HAP-1 (cell line): ENCODE results near the gene COL13A1.

ENCODE experiments used
- DNase-seq, 2 experiments: peaks; one replicate each; pipeline ENCODE4 v3.0.0-alpha.2; 2016 to 2020; ENCODE audit warnings: low spot score in 2 of 2
- H3K27me3 ChIP-seq: fragments of 250-450 bp; sonication (Bioruptor Pico); 2 replicates; pipeline ENCODE4 v1.5.1; 2020; ENCODE audit warnings: low read depth, mild to moderate bottlenecking, moderate library complexity
- H3K36me3 ChIP-seq: fragments of 250-450 bp; sonication (Bioruptor Pico); replicated peaks from 2 replicates; pipeline ENCODE4 v1.5.1; 2020; ENCODE audit warnings: mild to moderate bottlenecking
- H3K4me1 ChIP-seq: fragments of 250-450 bp; sonication (Bioruptor Pico); 2 replicates; pipeline ENCODE4 v1.5.1; 2020; ENCODE audit warnings: mild to moderate bottlenecking
- H3K4me3 ChIP-seq: fragments of 250-450 bp; sonication (Bioruptor Pico); 2 replicates; pipeline ENCODE4 v1.5.1; 2020; ENCODE audit warnings: mild to moderate bottlenecking, moderate library complexity
- H3K9me3 ChIP-seq: fragments of 250-450 bp; sonication (Bioruptor Pico); 2 replicates; pipeline ENCODE4 v1.5.1; 2020; ENCODE audit warnings: mild to moderate bottlenecking, moderate library complexity
- in situ Hi-C: fragments of 300-500 bp; cut with MboI; formaldehyde crosslinking; loops from 3 replicates; pipeline ENCODE4 v1.14.3; 2020; ENCODE audit warnings: low sequenced_read_pairs, inconsistent platforms, mixed read lengths

COL13A1 gene

GRCh38 chr10:69951658-69952057 is 150.0 kb downstream of the COL13A1 start:
- no peaks in the 10 kb centered on the region for H3K9me3 ChIP-seq
- peaks cover 8% of the 10 kb centered on the region for H3K4me1 ChIP-seq
- in situ Hi-C loops, result no loop called here
- no peak overlapping the region for H3K4me3 ChIP-seq
- no peaks in the 10 kb centered on the region for H3K27me3 ChIP-seq
- no peaks in the 10 kb centered on the region for H3K36me3 ChIP-seq
- peak; percentile 31 to 34 for DNase-seq

GRCh38 chr10:69952069-69952800 is 150.5 kb downstream of the COL13A1 start:
- Histone ChIP-seq H3K4me3 (no peak overlapping the region), H3K36me3 (no peaks in the 10 kb centered on the region), H3K27me3 (no peaks in the 10 kb centered on the region; the same call in 1 of the 2 replicates), H3K9me3 (no peaks in the 10 kb centered on the region), H3K4me1 (peaks cover 8% of the 10 kb centered on the region)
- DNase-seq, result no peak
- in situ Hi-C loops, result no loop called here

DNA sequence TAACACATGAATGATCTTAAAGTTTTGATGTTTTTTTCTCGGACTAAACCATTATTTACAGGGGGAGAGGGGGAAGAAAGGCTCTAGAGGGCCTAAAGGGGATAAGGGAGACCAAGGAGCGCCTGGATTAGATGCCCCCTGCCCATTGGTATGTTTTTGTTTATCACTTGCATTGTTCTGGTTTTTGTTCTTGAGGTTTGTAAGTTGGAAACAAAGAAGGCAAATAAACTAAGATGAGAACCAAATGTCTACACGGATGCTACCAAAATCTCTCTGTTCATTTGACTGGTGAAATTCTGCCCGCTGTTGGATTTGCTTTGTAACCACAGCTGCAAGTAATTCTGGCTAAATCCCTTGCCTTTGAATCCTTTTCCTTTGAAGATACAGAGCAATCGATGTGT is 151.1 kb downstream of the COL13A1 start:
- Histone ChIP-seq H3K36me3 (no peaks in the 10 kb centered on the region), H3K4me3 (no peak overlapping the region), H3K4me1 (peaks cover 8% of the 10 kb centered on the region), H3K27me3 (no peaks in the 10 kb centered on the region; the same call in 1 of the 2 replicates), H3K9me3 (no peaks in the 10 kb centered on the region)
- in situ Hi-C loops, result no loop called here
- DNase-seq, result peak in 1 of 2 experiments; percentile 24

DNA sequence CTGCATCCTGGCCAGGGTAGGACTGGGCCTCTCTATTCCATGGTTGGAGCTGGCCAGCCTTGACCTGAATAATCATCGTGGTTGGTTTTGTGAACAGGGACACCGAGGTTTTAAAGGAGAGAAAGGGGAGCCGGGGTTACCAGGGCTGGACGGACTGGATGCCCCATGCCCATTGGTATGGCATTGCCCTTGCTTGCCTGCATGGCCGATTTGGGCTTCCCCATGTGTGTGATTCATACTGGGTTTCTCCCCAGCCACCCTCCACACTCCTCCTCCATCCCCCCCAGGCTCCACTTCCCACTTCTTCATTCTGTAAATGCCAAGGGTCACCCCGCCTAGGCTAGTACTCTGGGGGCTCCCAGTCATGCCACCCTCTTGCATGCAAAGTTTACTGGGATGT is 152.1 kb downstream of the COL13A1 start:
- in situ Hi-C loops, result no loop called here
- H3K27me3 ChIP-seq, result no peaks in the 10 kb centered on the region; the same call in 1 of the 2 replicates
- no peaks in the 10 kb centered on the region for H3K9me3 ChIP-seq
- peaks cover 8% of the 10 kb centered on the region for H3K4me1 ChIP-seq
- DNase-seq, result no peak
- H3K4me3 ChIP-seq, result no peak overlapping the region
- no peaks in the 10 kb centered on the region for H3K36me3 ChIP-seq

DNA sequence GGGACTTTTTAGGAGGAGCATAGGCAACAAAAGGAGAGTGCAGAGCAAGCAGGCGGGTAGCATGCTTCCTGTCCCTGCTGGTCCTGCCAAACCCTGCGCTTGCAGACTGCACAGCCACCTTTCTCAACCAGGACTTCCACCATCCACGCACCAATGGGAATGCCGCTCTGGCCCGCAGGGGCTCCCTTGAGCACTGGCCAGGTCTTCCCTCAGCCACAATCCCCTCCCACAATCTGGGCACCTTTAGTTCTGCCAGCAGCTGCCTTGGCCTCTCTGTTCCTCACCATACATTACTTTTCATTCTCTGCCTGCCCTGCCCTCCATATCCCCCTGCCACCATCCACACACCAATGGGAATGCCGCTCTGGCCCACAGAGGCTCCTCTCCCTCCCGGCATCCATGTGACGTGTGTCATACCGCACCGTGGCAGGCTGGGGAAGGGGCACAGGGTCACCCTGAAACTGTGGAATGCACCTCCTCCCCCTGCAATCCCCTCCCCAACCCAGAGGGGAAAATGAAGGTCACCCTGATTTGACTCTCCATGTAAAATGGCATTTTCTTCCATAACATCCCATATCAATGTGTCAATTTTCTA is 153.6 kb downstream of the COL13A1 start:
- Histone ChIP-seq H3K4me1 (peaks cover 8% of the 10 kb centered on the region), H3K9me3 (no peaks in the 10 kb centered on the region), H3K4me3 (no peak overlapping the region), H3K36me3 (no peaks in the 10 kb centered on the region), H3K27me3 (no peaks in the 10 kb centered on the region; the same call in 1 of the 2 replicates)
- in situ Hi-C loops, result no loop called here
- DNase-seq, result no peak

DNA sequence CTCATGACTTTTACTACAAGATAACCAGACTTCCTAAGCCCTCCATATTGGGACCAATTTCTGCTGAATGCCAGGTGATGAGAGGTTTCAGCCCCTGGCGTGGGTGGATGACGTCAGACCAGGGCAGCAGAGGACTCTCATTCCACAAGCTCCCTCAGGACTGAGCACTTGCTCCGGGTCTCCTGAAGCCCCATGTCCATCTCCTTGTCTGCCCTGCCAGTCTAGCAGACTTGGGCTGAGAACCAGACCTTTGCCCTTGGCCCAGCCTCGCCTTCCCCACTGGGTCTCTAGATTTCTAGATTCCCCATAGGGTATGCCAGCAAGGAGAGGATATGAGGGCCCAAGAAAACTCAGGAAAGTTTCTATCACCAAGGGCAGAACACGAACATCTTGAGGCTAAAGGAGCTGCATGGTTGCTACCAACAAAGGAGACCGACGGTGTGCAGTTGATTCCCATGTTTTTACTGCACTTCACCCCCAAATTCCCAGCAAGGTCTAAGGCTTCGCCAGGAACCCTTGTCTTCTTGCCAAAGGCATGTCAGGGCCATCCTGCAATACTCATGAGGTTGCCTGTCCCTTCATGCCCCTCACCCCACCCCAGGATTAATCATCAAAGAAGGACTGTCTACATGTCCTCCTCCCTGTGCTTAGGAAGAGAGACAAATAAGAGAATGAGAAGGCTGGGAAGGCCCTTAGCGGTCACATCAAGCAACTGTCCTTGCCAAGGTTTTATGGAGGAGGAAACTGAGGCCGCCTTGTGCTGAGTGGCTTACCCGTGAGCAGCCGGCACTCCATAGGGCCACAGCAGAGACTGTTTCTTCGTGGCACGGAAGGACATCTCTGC is 154.4 kb downstream of the COL13A1 start:
- Histone ChIP-seq H3K9me3 (no peaks in the 10 kb centered on the region), H3K4me3 (no peak overlapping the region), H3K4me1 (peaks cover 8% of the 10 kb centered on the region), H3K27me3 (no peaks in the 10 kb centered on the region; the same call in 1 of the 2 replicates), H3K36me3 (no peaks in the 10 kb centered on the region)
- DNase-seq, result peak in 1 of 2 experiments; percentile 4
- in situ Hi-C loops, result no loop called here

GRCh38 chr10:69956741-69957230 is 155.1 kb downstream of the COL13A1 start:
- no peaks in the 10 kb centered on the region for H3K36me3 ChIP-seq
- DNase-seq, result no peak
- H3K27me3 ChIP-seq, result no peaks in the 10 kb centered on the region; the same call in 1 of the 2 replicates
- in situ Hi-C loops, result no loop called here
- H3K4me1 ChIP-seq, result peaks cover 6% of the 10 kb centered on the region
- H3K4me3 ChIP-seq, result no peak overlapping the region
- H3K9me3 ChIP-seq, result no peaks in the 10 kb centered on the region

DNA sequence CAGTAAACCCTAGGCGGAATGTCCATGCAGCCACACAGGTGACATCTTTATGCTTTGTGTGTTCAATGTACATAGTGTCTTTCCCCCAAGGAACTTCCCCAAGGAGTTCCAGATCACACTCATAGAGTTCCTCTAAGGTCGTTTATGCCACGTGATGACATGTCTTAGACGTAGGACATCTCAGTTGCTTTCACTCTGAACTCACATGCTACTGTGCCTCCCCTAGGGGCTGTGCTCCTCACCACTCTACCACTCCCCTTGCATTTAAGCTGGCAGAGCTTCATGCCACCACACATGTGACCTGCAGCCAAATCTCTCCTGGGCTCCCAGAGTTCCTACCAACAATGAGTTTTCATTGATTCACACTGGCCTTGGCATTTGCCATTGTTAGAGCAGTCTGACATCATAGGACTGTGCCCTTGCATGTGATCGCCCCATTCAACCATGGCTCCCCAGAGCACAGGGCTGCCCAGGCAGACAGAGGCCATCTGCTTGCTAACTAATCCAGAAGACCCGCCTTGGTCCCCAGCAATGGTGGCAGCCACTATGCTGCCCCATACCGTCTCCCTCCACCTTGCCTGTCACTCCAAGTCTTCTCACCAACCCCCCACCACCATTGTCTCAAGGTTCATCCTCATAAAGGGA is 155.7 kb downstream of the COL13A1 start:
- H3K36me3 ChIP-seq, result no peaks in the 10 kb centered on the region
- no peaks in the 10 kb centered on the region; the same call in 1 of the 2 replicates for H3K27me3 ChIP-seq
- H3K9me3 ChIP-seq, result no peaks in the 10 kb centered on the region
- in situ Hi-C loops, result no loop called here
- peaks cover under 1% of the 10 kb centered on the region for H3K4me1 ChIP-seq
- DNase-seq, result no peak
- H3K4me3 ChIP-seq, result no peak overlapping the region

- no peaks in the 10 kb centered on the region for H3K9me3 ChIP-seq
- peak; percentile 52 to 54 for DNase-seq
- H3K27me3 ChIP-seq, result no peaks in the 10 kb centered on the region; the same call in 1 of the 2 replicates
- in situ Hi-C loops, result no loop called here
- no peaks in the 10 kb centered on the region for H3K36me3 ChIP-seq
- H3K4me1 ChIP-seq, result no peaks in the 10 kb centered on the region
- H3K4me3 ChIP-seq, result no peak overlapping the region
These were observed 156.3 kb downstream of the COL13A1 start for GRCh38 chr10:69957886-69958555.

- in situ Hi-C loops, result no loop called here
- Histone ChIP-seq H3K27me3 (no peaks in the 10 kb centered on the region; the same call in 1 of the 2 replicates), H3K4me1 (no peaks in the 10 kb centered on the region), H3K36me3 (no peaks in the 10 kb centered on the region), H3K4me3 (no peak overlapping the region), H3K9me3 (no peaks in the 10 kb centered on the region)
- no peak for DNase-seq
These were observed 156.8 kb downstream of the COL13A1 start for GRCh38 chr10:69958556-69958902.

GRCh38 chr10:69959911-69960310 is 158.2 kb downstream of the COL13A1 start:
- Histone ChIP-seq H3K36me3 (no peaks in the 10 kb centered on the region), H3K4me1 (no peaks in the 10 kb centered on the region), H3K4me3 (no peak overlapping the region), H3K27me3 (no peaks in the 10 kb centered on the region; the same call in 1 of the 2 replicates), H3K9me3 (no peaks in the 10 kb centered on the region)
- no peak for DNase-seq
- in situ Hi-C loops, result no loop called here

- in situ Hi-C loops, result no loop called here
These were observed 158.9 kb downstream of the COL13A1 start for GRCh38 chr10:69960606-69960987.

More at GRCh38 chr10:69960606-69960987, 158.9 kb downstream of the COL13A1 start:
- H3K27me3 ChIP-seq, result no peaks in the 10 kb centered on the region; the same call in 1 of the 2 replicates
- DNase-seq, result no peak
- no peak overlapping the region for H3K4me3 ChIP-seq
- H3K4me1 ChIP-seq, result no peaks in the 10 kb centered on the region
- H3K36me3 ChIP-seq, result no peaks in the 10 kb centered on the region
- no peaks in the 10 kb centered on the region for H3K9me3 ChIP-seq
